HG02852 (cell line): ENCODE data around the gene ZC3H15.

Source experiments
- ATAC-seq: cut with Tn5 transposase; IDR thresholded peaks from one replicate; pipeline ENCODE4 v1.9.1; 2021; ENCODE audit warnings: mild to moderate bottlenecking, moderate library complexity; ENCODE audit not compliant: unreplicated experiment

Gene ZC3H15

GRCh38 chr2:186535861-186536260 lies 49.8 kb downstream of the ZC3H15 start:
- ATAC-seq, result no peak

- ATAC-seq, result no peak
These were observed 51.0 kb downstream of the ZC3H15 start for GRCh38 chr2:186537019-186537418.

- ATAC-seq, result no peak
These were observed 54.9 kb downstream of the ZC3H15 start for GRCh38 chr2:186540941-186541340.

- no peak for ATAC-seq
These were observed 55.9 kb downstream of the ZC3H15 start for GRCh38 chr2:186542002-186542401.

GRCh38 chr2:186543561-186544131 lies 57.6 kb downstream of the ZC3H15 start:
- ATAC-seq, result no peak

- ATAC-seq, result peak; percentile 48
These were observed 58.2 kb downstream of the ZC3H15 start for GRCh38 chr2:186544255-186544675.

GRCh38 chr2:186546846-186547245 lies 60.8 kb downstream of the ZC3H15 start:
- no peak for ATAC-seq

- no peak for ATAC-seq
These were observed 65.4 kb downstream of the ZC3H15 start for GRCh38 chr2:186551323-186552050.

- no peak for ATAC-seq
These were observed 68.4 kb downstream of the ZC3H15 start for GRCh38 chr2:186554429-186554828.

- ATAC-seq, result no peak
These were observed 69.0 kb downstream of the ZC3H15 start for GRCh38 chr2:186554850-186555671.

GRCh38 chr2:186558512-186559276 lies 72.6 kb downstream of the ZC3H15 start:
- ATAC-seq, result no peak
